Muscle of leg (tissue), 11 donors: ENCODE measurements around the gene APBA1. TPM values are rescaled to one million over a fixed set of nuclear protein-coding genes. Genes with fewer than 3 reads are reported as not detected.

Experiments used
- DNase-seq: peaks from one replicate; pipeline ENCODE4 v3.0.0; 2013
- H3K27ac ChIP-seq: one replicate; pipeline ENCODE4 v1.5.1; 2013; ENCODE audit warnings: mild to moderate bottlenecking, low read length, control low read depth
- H3K27me3 ChIP-seq: one replicate; pipeline ENCODE4 v1.6.1; 2013; ENCODE audit warnings: low read length; ENCODE audit not compliant: control insufficient read depth, insufficient read depth
- H3K36me3 ChIP-seq: one replicate; pipeline ENCODE4 v1.6.1; 2013; ENCODE audit warnings: low read length; ENCODE audit not compliant: control insufficient read depth, insufficient read depth
- H3K4me1 ChIP-seq: one replicate; pipeline ENCODE4 v1.6.1; 2013; ENCODE audit warnings: low read length; ENCODE audit not compliant: control insufficient read depth, insufficient read depth
- H3K4me3 ChIP-seq: one replicate; pipeline ENCODE4 v1.5.1; 2013; ENCODE audit warnings: low read length, control low read depth
- H3K9me3 ChIP-seq: replicated peaks from 2 replicates; pipeline ENCODE4 v1.6.1; 2013; ENCODE audit warnings: low read depth, low read length; ENCODE audit not compliant: control insufficient read depth
- WGBS: methylation state at CpG from one replicate; pipeline ENCODE4 v1.1.5; 2013; ENCODE audit warnings: missing lambda C conversion rate; ENCODE audit not compliant: insufficient coverage; 5-methylcytosine and 5-hydroxymethylcytosine counted together
- polyA plus RNA-seq, 8 donors: library from polyadenylated mRNA; unstranded; fragments of 120-200 nt; gene quantifications; one replicate each; pipeline versions ENCODE4 v1.2.1 to v1.2.3, GENCODE V29; 2013; ENCODE audit warnings: inconsistent platforms in 1 of 8, low replicate concordance in 1 of 8; ENCODE audit not compliant: insufficient read length in 8 of 8, insufficient read depth in 1 of 8
- total RNA-seq: library from RNA; stranded (reverse); fragments of 120-200 nt; gene quantifications from one replicate; pipeline ENCODE4 v1.2.4, GENCODE V29; 2013

APBA1 gene
- total and polyA plus RNA-seq, 9 donors: 5.3 to 13.3 (median 7.8) TPM

GRCh38 chr9:69385581-69386033 lies 286.6 kb downstream of the APBA1 start:
- Histone ChIP-seq H3K4me1 (peaks cover 20% of the 10 kb centered on the region), H3K4me3 (no peak overlapping the region), H3K9me3 (no peaks in the 10 kb centered on the region), H3K27ac (no peak overlapping the region), H3K36me3 (peaks cover 14% of the 10 kb centered on the region), H3K27me3 (peaks cover 3% of the 10 kb centered on the region)
- no peak for DNase-seq
- WGBS: 83% methylated on average over 1 of the region's 6 CpGs

- no peaks in the 10 kb centered on the region for H3K27me3 ChIP-seq
- 0% methylated on average over 2 of the region's 4 CpGs for WGBS
- no peaks in the 10 kb centered on the region for H3K9me3 ChIP-seq
- peaks cover 8% of the 10 kb centered on the region for H3K36me3 ChIP-seq
- DNase-seq: no peak
- H3K4me3 ChIP-seq: no peak overlapping the region
- peaks cover 28% of the 10 kb centered on the region for H3K4me1 ChIP-seq
- H3K27ac ChIP-seq: peak overlapping the region; percentile 16
These were observed 290.0 kb downstream of the APBA1 start for GRCh38 chr9:69382135-69382534.

DNA sequence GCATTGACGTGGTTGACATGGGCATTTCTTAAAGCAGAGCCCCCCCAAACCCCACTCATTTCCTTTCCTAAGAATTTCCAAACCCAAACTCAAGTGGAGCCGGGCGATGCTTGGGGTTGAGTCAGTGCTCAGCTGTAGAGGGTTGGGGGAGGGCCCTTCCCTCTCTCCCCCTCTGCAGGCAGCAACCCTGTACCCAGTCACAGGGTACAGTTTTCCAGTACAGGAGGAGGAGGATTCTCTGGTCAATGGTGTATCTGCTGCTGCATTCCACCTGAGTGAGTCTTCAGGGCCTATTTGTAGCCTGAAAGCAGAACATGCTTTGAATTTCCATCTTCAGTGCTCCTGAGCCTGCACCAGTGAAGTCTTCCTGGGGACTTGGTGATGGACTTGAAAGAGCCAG lies 291.4 kb downstream of the APBA1 start:
- peak; percentile 22 for DNase-seq
- no peaks in the 10 kb centered on the region for H3K27me3 ChIP-seq
- WGBS: no CpG with 5 or more reads among the region's 3 CpGs
- H3K9me3 ChIP-seq: no peaks in the 10 kb centered on the region
- peaks cover 36% of the 10 kb centered on the region for H3K4me1 ChIP-seq
- H3K4me3 ChIP-seq: no peak overlapping the region
- H3K36me3 ChIP-seq: peaks cover 8% of the 10 kb centered on the region
- H3K27ac ChIP-seq: peak overlapping the region; percentile 81

- Histone ChIP-seq H3K27me3 (no peaks in the 10 kb centered on the region), H3K36me3 (peaks cover 10% of the 10 kb centered on the region), H3K4me3 (no peak overlapping the region), H3K4me1 (peaks cover 36% of the 10 kb centered on the region), H3K9me3 (no peaks in the 10 kb centered on the region), H3K27ac (peak overlapping the region; percentile 81)
- peak; percentile 28 for DNase-seq
- 80% methylated on average over 1 of the region's 6 CpGs for WGBS
These were observed 291.9 kb downstream of the APBA1 start for GRCh38 chr9:69380301-69380700.

GRCh38 chr9:69379270-69379982 lies 292.7 kb downstream of the APBA1 start:
- 58% methylated on average over 3 of the region's 9 CpGs for WGBS
- H3K27ac ChIP-seq: peak overlapping the region; percentile 81
- H3K9me3 ChIP-seq: no peaks in the 10 kb centered on the region
- no peaks in the 10 kb centered on the region for H3K27me3 ChIP-seq
- H3K4me3 ChIP-seq: no peak overlapping the region
- H3K4me1 ChIP-seq: peaks cover 36% of the 10 kb centered on the region
- H3K36me3 ChIP-seq: peaks cover 10% of the 10 kb centered on the region
- peak; percentile 77 for DNase-seq

- Histone ChIP-seq H3K27ac (no peak overlapping the region), H3K4me1 (peaks cover 36% of the 10 kb centered on the region), H3K36me3 (peaks cover 6% of the 10 kb centered on the region), H3K27me3 (no peaks in the 10 kb centered on the region), H3K4me3 (no peak overlapping the region), H3K9me3 (no peaks in the 10 kb centered on the region)
- WGBS: no CpG with 5 or more reads among the region's 2 CpGs
- DNase-seq: no peak
These were observed 294.2 kb downstream of the APBA1 start for GRCh38 chr9:69377981-69378380.

Other genes with a start within 250 kb of the APBA1 start
- gene PTAR1, start 87.6 kb upstream of the APBA1 start, total RNA-seq: 40.2 TPM
- 10 to 100 TPM; 12.9 to 26.8 (median 21.2) TPM for gene PTAR1, start 87.6 kb upstream of the APBA1 start, polyA plus RNA-seq
- gene CFAP95, start 148.4 kb upstream of the APBA1 start, total RNA-seq: not detected
- gene CFAP95, start 148.4 kb upstream of the APBA1 start, polyA plus RNA-seq: not detected